GM12872 (cell line): ENCODE results near the gene USP35.

Experiments
- TF ChIP-seq, protein P1 (sequence below): IDR thresholded peaks from 3 replicates; pipeline ENCODE4 v1.5.1; 2011; ENCODE audit warnings: low read depth, mild to moderate bottlenecking, low read length, moderate library complexity; ENCODE audit not compliant: insufficient read depth

USP35 gene

DNA sequence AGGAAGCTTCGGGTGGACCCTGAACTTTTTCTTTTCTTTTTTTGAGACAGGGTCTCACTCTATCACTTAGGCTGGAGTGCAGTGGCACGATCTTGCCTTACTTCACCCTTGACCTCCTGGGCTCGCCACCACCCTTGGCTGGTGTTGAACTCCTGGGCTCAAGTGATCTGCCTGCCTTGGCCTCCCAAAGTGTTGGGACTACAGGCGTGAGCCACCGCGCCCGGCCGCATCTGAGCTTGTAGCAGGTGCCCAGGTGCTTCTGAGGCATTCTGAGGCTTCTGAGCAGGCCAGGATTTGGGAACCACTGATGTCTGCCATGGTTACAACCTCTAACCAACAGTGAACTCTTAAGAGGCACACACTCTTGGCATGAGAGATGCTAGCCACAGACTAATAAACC is 5.1 kb downstream of the USP35 start:
- TF ChIP-seq, protein P1, sequence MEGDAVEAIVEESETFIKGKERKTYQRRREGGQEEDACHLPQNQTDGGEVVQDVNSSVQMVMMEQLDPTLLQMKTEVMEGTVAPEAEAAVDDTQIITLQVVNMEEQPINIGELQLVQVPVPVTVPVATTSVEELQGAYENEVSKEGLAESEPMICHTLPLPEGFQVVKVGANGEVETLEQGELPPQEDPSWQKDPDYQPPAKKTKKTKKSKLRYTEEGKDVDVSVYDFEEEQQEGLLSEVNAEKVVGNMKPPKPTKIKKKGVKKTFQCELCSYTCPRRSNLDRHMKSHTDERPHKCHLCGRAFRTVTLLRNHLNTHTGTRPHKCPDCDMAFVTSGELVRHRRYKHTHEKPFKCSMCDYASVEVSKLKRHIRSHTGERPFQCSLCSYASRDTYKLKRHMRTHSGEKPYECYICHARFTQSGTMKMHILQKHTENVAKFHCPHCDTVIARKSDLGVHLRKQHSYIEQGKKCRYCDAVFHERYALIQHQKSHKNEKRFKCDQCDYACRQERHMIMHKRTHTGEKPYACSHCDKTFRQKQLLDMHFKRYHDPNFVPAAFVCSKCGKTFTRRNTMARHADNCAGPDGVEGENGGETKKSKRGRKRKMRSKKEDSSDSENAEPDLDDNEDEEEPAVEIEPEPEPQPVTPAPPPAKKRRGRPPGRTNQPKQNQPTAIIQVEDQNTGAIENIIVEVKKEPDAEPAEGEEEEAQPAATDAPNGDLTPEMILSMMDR, result no peak

DNA sequence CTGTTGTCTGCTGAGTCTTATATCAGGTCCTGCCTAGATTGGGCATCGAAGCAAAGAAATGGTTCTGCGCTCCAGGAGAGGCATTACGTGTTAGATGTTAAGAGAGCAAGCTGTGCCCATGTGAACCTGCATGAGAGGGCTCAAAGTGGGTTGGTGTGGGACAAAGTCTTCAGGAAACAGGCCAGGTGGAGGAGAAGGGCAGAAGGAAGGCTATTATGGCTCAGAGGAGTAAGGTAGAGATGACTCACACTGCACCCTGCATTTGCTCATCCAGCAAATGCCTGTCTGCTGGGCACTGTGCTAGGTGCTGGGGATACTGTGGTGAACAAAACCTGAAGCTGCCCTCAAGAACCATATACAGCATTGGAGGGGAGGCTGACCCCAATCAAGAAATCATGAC is 5.8 kb downstream of the USP35 start:
- TF ChIP-seq, protein P1, result no peak

DNA sequence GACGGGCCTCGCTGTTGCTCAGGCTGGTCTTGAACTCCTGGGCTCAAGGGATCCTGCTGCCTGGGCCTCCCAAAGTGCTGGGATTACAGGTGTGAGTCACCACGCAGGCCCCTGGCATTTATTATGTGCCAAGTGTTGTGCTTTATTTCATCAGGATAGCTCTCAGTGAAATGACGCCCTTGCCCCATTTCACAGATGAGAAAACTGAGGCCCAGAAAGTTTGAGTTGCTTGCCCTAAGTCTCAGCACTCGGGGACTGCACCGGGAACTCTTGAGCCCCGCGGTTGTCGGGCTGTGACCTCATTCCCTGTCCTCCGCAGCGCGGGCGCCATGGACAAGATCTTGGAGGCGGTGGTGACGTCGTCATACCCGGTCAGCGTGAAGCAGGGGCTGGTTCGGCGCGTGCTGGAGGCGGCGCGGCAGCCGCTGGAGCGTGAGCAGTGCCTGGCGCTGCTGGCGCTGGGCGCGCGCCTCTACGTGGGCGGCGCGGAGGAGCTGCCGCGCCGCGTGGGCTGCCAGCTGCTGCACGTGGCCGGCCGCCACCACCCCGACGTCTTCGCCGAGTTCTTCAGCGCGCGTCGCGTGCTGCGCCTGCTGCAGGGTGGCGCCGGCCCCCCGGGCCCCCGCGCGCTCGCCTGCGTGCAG is 7.3 kb downstream of the USP35 start:
- TF ChIP-seq, protein P1, result no peak

DNA sequence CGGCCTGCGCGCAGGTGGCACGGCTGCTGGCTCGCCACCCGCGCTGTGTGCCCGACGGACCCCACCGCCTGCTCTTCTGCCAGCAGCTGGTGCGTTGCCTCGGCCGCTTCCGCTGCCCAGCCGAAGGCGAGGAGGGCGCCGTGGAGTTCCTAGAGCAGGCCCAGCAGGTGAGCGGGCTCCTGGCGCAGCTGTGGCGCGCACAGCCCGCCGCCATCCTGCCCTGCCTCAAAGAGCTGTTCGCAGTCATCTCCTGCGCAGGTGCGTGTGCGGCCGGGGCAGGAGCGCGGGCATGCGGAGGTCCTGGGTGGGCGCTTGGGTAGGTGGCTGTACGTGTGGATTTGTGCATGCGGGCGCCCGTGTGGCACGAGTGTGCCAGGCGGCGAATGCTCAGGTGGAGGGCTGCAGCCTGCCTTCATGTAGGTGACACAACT is 8.0 kb downstream of the USP35 start:
- TF ChIP-seq, protein P1, result no peak

DNA sequence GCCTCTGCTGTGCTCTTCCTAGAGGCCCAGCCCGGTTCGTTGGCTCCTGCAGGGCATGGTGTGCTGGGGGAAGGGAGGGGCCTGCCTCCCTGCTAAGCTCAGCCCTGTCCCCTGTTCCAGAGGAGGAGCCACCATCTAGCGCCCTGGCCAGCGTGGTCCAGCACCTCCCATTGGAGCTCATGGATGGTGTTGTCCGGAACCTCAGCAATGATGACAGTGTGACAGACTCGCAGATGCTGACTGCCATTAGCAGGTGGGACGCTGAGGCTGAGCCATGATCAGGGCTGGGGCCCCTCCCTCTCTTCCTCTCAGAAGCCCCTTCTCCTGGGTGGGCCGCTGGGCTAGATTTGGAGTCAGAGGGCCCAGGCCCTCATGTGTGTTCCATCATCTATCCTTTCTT is 9.1 kb downstream of the USP35 start:
- TF ChIP-seq, protein P1, result no peak

DNA sequence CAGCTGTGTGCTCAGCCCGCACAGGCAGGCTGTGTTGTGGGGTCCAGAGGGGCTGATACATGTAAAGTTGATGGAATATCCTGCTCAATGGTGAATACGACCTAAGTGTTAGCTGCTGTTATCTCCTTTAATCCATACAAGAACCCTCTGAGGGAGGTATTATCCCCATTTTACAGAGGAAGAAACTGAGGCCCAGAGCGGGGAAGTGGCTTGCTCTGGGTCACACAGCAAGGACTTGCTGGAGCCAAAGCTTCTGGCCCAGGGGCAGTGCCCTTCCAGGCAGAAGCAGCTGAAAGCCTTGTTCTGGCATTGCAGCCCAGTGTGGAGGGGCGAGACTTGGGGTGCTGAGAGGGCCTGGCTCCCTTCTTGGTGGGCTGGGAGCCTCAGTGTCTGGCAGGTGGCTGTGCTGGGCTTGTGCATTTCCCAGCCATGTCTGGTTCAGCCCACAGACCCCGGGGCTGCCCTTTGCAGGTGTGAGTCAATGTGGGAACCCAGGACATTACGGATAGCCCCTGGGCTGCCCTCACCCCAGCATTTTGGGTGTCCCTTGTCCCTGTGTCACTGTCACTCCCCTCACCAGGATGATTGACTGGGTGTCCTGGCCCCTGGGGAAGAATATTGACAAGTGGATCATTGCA is 10.4 kb downstream of the USP35 start:
- TF ChIP-seq, protein P1, result no peak

DNA sequence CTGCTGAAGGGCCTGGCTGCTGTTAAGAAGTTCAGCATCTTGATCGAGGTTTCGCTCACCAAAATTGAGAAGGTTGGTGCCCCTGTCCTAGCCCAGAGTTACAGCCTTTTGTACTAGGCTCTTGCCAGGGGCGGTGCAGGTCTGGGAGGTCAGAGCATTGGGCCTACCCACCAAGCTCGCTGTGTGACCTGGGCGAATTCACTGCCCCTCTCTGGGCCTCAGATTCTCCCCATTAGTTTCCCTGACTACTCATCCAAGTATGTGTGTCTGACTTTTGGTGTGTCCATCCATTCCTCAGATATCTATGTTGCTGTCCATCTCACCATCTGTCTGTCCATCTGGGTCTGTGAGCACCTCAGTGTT is 10.9 kb downstream of the USP35 start:
- TF ChIP-seq, protein P1, result no peak

DNA sequence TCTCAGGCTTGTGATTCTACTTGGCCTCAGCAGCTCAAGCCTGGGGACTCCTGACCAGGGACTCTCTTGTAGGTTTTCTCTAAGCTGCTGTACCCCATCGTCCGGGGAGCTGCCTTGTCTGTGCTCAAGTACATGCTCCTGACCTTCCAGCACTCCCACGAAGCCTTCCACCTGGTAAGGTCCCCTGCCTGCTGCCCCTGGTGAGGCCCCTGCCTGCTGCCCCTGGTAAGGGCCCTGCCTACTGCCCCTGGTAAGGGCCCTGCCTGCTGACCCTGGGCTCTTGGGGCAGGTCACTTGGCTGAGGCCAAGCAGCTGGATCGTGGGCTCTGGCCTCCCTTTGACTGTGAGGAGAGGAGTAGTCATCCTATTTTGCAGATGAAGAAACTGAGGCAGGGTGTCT is 11.3 kb downstream of the USP35 start:
- TF ChIP-seq, protein P1, result no peak
